ENCODE results near the gene VWA3A. TPM values are rescaled to one million over a fixed set of nuclear protein-coding genes. Genes with fewer than 3 reads are reported as not detected.
"Not testable (repeated sequence)": the region's sequence is repeated elsewhere in the genome, so short reads cannot be mapped to it uniquely, and the experiment has no call there.

Gene VWA3A
- total RNA-seq, 1 experiment from 2014 or later: not detected

DNA sequence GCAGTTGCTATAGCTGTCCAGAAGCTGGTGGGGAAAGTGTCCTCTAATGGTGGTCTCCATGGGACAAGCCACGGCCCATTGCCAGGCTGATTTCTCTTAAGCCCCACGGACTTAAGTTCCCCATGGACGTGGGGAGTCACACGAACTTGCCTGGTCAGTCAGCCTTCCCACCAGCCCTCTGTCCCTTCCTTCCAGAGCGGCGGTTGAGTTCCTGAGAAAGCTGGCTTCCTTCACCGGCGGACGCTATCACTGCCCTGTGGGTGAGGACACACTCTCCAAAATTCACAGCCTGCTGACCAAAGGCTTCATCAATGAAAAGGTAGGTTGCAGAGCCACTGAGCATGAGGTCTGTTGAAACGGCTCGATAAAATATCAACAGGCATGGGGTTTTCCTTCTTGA lies 60.0 kb downstream of the VWA3A start:
- Histone ChIP-seq H3K9ac (ENCODE audit: low read length) (no peak overlapping the region), H3K4me2 (ENCODE audit: low read length) (no peak overlapping the region), H3K36me3 (ENCODE audit: control insufficient read depth in 1 of 2, insufficient read depth in 2 of 2, low read length in 2 of 2) (no peaks in the 10 kb centered on the region), H3K9me2 (ENCODE audit: insufficient read depth) (no peaks in the 10 kb centered on the region), H3K79me2 (ENCODE audit: insufficient read depth, low read length) (no peaks in the 10 kb centered on the region), H3K4me3 (replicated peaks in 1 of 2; ENCODE audit: low read depth in 1 of 2, low read length in 2 of 2) (no peak overlapping the region), H3K27me3 (ENCODE audit: insufficient read depth, low read length) (no peaks in the 10 kb centered on the region), H3K27ac (ENCODE audit: low read depth, low read length) (no peak overlapping the region), H3K9me3 (ENCODE audit: control insufficient read depth in 1 of 2, insufficient read depth in 1 of 2, low read depth in 1 of 2, low read length in 2 of 2) (no peaks in the 10 kb centered on the region), H2AFZ (ENCODE audit: low read depth, low read length, poor library complexity, severe bottlenecking) (no peak overlapping the region), H3K4me1 (ENCODE audit: control insufficient read depth in 1 of 2, insufficient read depth in 2 of 2, low read length in 2 of 2) (no peaks in the 10 kb centered on the region), H4K20me1 (ENCODE audit: insufficient read depth) (no peaks in the 10 kb centered on the region)
- POLR2A ChIA-PET: no interaction called here
- RAD21 ChIA-PET (ENCODE audit: low non-redundant PET in 1 of 2, low total read pairs in 2 of 2, uncharacterized antibody in 2 of 2, unreplicated experiment in 2 of 2): no interaction called here
- no peak for ATAC-seq
- intact Hi-C loops (cut with micrococcal nuclease): no loop called here
- no peak for DNase-seq (ENCODE audit: low read depth, low spot score)
- no peak for TF ChIP-seq EZH2 (IDR thresholded peaks at IDR 0.05)
- TF ChIP-seq, protein P1, sequence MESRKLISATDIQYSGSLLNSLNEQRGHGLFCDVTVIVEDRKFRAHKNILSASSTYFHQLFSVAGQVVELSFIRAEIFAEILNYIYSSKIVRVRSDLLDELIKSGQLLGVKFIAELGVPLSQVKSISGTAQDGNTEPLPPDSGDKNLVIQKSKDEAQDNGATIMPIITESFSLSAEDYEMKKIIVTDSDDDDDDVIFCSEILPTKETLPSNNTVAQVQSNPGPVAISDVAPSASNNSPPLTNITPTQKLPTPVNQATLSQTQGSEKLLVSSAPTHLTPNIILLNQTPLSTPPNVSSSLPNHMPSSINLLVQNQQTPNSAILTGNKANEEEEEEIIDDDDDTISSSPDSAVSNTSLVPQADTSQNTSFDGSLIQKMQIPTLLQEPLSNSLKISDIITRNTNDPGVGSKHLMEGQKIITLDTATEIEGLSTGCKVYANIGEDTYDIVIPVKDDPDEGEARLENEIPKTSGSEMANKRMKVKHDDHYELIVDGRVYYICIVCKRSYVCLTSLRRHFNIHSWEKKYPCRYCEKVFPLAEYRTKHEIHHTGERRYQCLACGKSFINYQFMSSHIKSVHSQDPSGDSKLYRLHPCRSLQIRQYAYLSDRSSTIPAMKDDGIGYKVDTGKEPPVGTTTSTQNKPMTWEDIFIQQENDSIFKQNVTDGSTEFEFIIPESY (IDR thresholded peaks at IDR 0.05; ENCODE audit: extremely low read depth, insufficient replicate concordance, low read length): no peak
- TF ChIP-seq CBX3 (IDR thresholded peaks at IDR 0.05; ENCODE audit: low read depth): no peak
- TF ChIP-seq, protein P2, sequence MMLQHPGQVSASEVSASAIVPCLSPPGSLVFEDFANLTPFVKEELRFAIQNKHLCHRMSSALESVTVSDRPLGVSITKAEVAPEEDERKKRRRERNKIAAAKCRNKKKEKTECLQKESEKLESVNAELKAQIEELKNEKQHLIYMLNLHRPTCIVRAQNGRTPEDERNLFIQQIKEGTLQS (IDR thresholded peaks at IDR 0.05): no peak
- TF ChIP-seq SIN3A (IDR thresholded peaks at IDR 0.05; ENCODE audit: low read depth): no peak
- TF ChIP-seq EZH2phosphoT487 (IDR thresholded peaks at IDR 0.05; ENCODE audit: borderline replicate concordance): no peak
- TF ChIP-seq ELF1 (IDR thresholded peaks at IDR 0.05; ENCODE audit: borderline replicate concordance, low read depth): no peak
- no peak for TF ChIP-seq POLR2A (IDR thresholded peaks at IDR 0.05; ENCODE audit: borderline replicate concordance, extremely low read depth, insufficient read depth, insufficient read length)
- TF ChIP-seq JUND (IDR thresholded peaks at IDR 0.05): no peak
- TF ChIP-seq, protein P3, sequence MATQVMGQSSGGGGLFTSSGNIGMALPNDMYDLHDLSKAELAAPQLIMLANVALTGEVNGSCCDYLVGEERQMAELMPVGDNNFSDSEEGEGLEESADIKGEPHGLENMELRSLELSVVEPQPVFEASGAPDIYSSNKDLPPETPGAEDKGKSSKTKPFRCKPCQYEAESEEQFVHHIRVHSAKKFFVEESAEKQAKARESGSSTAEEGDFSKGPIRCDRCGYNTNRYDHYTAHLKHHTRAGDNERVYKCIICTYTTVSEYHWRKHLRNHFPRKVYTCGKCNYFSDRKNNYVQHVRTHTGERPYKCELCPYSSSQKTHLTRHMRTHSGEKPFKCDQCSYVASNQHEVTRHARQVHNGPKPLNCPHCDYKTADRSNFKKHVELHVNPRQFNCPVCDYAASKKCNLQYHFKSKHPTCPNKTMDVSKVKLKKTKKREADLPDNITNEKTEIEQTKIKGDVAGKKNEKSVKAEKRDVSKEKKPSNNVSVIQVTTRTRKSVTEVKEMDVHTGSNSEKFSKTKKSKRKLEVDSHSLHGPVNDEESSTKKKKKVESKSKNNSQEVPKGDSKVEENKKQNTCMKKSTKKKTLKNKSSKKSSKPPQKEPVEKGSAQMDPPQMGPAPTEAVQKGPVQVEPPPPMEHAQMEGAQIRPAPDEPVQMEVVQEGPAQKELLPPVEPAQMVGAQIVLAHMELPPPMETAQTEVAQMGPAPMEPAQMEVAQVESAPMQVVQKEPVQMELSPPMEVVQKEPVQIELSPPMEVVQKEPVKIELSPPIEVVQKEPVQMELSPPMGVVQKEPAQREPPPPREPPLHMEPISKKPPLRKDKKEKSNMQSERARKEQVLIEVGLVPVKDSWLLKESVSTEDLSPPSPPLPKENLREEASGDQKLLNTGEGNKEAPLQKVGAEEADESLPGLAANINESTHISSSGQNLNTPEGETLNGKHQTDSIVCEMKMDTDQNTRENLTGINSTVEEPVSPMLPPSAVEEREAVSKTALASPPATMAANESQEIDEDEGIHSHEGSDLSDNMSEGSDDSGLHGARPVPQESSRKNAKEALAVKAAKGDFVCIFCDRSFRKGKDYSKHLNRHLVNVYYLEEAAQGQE (IDR thresholded peaks at IDR 0.05; ENCODE audit: low read depth): no peak
- no peak for TF ChIP-seq FOSL1 (IDR thresholded peaks at IDR 0.05; ENCODE audit: low read depth)
- no peak for TF ChIP-seq POLR2AphosphoS5 (IDR thresholded peaks at IDR 0.05; ENCODE audit: low read depth, low read length)
- TF ChIP-seq TCF7L2 (IDR thresholded peaks at IDR 0.05; ENCODE audit: borderline replicate concordance, extremely low read depth, insufficient read depth, insufficient read length): no peak
- no peak for TF ChIP-seq ZNF274 (IDR thresholded peaks at IDR 0.05; ENCODE audit: low read depth, low read length)
- no peak for TF ChIP-seq EGR1 (IDR thresholded peaks at IDR 0.05; ENCODE audit: low read depth)
- CTCF ChIA-PET: no interaction called here
- no TSS peak for BruUV-seq (replicated peaks)

DNA sequence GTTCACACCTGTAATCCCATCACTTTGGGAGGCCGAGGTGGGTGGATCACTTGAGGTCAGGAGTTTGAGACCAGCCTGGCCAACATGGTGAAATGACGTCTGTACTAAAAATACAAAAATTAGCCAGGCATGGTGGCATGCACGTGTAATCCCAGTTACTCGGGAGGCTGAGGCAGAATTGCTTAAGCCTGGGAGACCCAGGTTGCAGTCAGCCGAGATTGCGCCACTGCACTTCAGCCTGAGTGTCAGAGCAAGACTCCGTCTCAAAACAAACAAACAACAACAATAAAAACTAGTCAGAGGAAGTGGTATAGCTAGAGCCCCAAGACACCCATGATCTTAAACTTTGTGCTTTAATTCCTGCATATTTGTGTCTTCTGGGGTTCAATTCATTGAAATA lies 60.7 kb downstream of the VWA3A start:
- RAD21 ChIA-PET (ENCODE audit: low non-redundant PET in 1 of 2, low total read pairs in 2 of 2, uncharacterized antibody in 2 of 2, unreplicated experiment in 2 of 2); H3K4me3 ChIP-seq (replicated peaks in 1 of 2; ENCODE audit: low read depth in 1 of 2, low read length in 2 of 2); DNase-seq (ENCODE audit: low read depth, low spot score); ATAC-seq; H3K36me3 ChIP-seq (ENCODE audit: control insufficient read depth in 1 of 2, insufficient read depth in 2 of 2, low read length in 2 of 2); H3K9me2 ChIP-seq (ENCODE audit: insufficient read depth); H2AFZ ChIP-seq (ENCODE audit: low read depth, low read length, poor library complexity, severe bottlenecking); H3K27ac ChIP-seq (ENCODE audit: low read depth, low read length); H3K79me2 ChIP-seq (ENCODE audit: insufficient read depth, low read length); H4K20me1 ChIP-seq (ENCODE audit: insufficient read depth); H3K9me3 ChIP-seq (ENCODE audit: control insufficient read depth in 1 of 2, insufficient read depth in 1 of 2, low read depth in 1 of 2, low read length in 2 of 2); intact Hi-C loops (cut with micrococcal nuclease); POLR2A ChIA-PET; BruUV-seq (replicated peaks); H3K4me1 ChIP-seq (ENCODE audit: control insufficient read depth in 1 of 2, insufficient read depth in 2 of 2, low read length in 2 of 2); H3K9ac ChIP-seq (ENCODE audit: low read length); H3K4me2 ChIP-seq (ENCODE audit: low read length); H3K27me3 ChIP-seq (ENCODE audit: insufficient read depth, low read length): not testable (repeated sequence)
- CTCF ChIA-PET: interaction anchor here (1.7 kb wide), 1 partner anchor 12 kb away, joined by 5 read pairs; no protein-coding TSS in a partner anchor

Data from HCT116 (cell line).